Measurements from ENCODE around the gene RBM26.

The RBM26 gene

DNA sequence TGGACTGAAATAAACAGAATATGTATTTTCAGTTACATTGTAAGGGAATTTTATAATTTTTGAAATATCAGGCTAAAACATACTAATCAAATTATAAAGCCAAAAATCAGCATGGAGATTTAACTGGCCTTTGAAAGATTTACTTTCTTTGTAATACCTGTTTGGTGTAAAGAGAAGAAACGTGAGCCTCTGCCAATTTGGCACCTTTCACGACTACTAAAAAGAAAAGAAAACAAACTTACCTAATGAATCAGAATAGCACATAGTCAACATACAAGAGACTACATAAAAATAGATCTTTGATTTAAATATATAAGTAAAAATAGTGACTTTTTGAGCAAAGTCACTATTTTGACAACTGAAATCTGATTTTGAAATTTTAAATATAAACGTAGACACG, 87.4 kb downstream of the RBM26 start:
- TF ChIP-seq CTCF (IDR thresholded peaks at IDR 0.05; ENCODE audit: low read length) = no peak
- no peak for TF ChIP-seq EZH2 (optimal IDR thresholded peaks at IDR 0.05; ENCODE audit: low read depth, low read length)
- no peak for TF ChIP-seq EZH2phosphoT487 (IDR thresholded peaks at IDR 0.05; ENCODE audit: low read length)
- no peak for DNase-seq
- no peaks in the 10 kb centered on the region; the same call in 1 of the 2 replicates for H3K36me3 ChIP-seq (replicated peaks; ENCODE audit: insufficient read depth, low read length)

DNA sequence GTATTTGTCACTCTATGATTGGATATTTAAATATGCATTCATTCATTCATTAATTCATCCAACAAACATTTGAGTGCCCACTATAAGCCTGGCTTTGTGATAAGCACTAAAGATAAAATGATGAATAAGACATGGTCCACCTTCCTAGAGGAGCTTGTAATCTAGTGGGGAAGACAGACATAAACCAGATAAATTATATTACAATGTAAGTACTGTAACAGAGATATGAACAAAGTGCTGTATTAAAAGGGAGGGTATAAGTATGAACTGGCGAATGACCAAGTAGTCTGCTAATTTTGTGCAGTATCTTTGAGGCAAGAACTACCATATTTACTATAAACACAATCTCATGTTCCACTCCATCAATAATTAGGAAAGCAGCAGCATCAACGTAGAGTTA, 88.2 kb downstream of the RBM26 start:
- Histone ChIP-seq H3K9me2 (replicated peaks; ENCODE audit: insufficient read depth, low read length) (no peaks in the 10 kb centered on the region), H3K27ac (ENCODE audit: low read length) (no peak overlapping the region), H3K9ac (ENCODE audit: low read length) (no peak overlapping the region), H3K9me3 (replicated peaks; ENCODE audit: insufficient read depth, low read length) (no peaks in the 10 kb centered on the region), H3K36me3 (replicated peaks; ENCODE audit: insufficient read depth, low read length) (no peaks in the 10 kb centered on the region; the same call in 1 of the 2 replicates), H3K79me2 (ENCODE audit: low read length) (no peaks in the 10 kb centered on the region), H3K4me2 (ENCODE audit: low read depth, low read length) (no peak overlapping the region), H3K27me3 (replicated peaks; ENCODE audit: insufficient read depth, low read length) (no peaks in the 10 kb centered on the region), H3K4me3 (ENCODE audit: low read length) (no peak overlapping the region), H4K20me1 (ENCODE audit: insufficient read depth, low read length) (no peaks in the 10 kb centered on the region), H3F3A (ENCODE audit: insufficient read depth, low read length) (no peaks in the 10 kb centered on the region), H3K4me1 (ENCODE audit: low read length) (no peaks in the 10 kb centered on the region), H2AFZ (ENCODE audit: low read length) (no peak overlapping the region)
- TF ChIP-seq EZH2 (optimal IDR thresholded peaks at IDR 0.05; ENCODE audit: low read depth, low read length) = no peak
- TF ChIP-seq CTCF (IDR thresholded peaks at IDR 0.05; ENCODE audit: low read length) = no peak
- no peak for TF ChIP-seq EZH2phosphoT487 (IDR thresholded peaks at IDR 0.05; ENCODE audit: low read length)
- no peak for DNase-seq

More for the DNA sequence above, 87.4 kb downstream of the RBM26 start:
- Histone ChIP-seq H3K9ac (ENCODE audit: low read length) (no peak overlapping the region), H3K27ac (ENCODE audit: low read length) (no peak overlapping the region), H3K9me3 (replicated peaks; ENCODE audit: insufficient read depth, low read length) (no peaks in the 10 kb centered on the region), H3K4me1 (ENCODE audit: low read length) (no peaks in the 10 kb centered on the region), H3F3A (ENCODE audit: insufficient read depth, low read length) (no peaks in the 10 kb centered on the region), H3K27me3 (replicated peaks; ENCODE audit: insufficient read depth, low read length) (no peaks in the 10 kb centered on the region), H2AFZ (ENCODE audit: low read length) (no peak overlapping the region), H4K20me1 (ENCODE audit: insufficient read depth, low read length) (no peaks in the 10 kb centered on the region), H3K4me2 (ENCODE audit: low read depth, low read length) (no peak overlapping the region), H3K79me2 (ENCODE audit: low read length) (no peaks in the 10 kb centered on the region), H3K9me2 (replicated peaks; ENCODE audit: insufficient read depth, low read length) (no peaks in the 10 kb centered on the region), H3K4me3 (ENCODE audit: low read length) (no peak overlapping the region)

DNA sequence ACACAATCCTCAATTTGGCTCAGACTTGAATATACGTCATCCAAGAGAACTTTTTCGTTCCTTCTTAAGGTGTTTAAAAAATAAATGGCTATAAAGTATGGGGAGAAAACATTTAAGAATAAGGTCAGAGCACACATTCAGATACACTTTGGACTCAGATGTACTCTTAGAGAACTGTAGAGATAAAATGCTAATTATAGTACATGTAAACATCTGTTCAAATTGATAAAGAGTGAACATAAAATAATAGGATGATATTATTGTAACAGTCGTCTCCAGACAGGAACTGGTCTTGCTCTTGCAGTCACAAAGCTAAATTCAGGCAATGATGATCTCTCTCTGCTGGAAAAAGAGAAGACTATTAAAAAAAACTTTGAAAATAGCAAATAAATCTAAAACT, 91.4 kb downstream of the RBM26 start:
- Histone ChIP-seq H3K4me3 (ENCODE audit: low read length) (no peak overlapping the region), H3K9me3 (replicated peaks; ENCODE audit: insufficient read depth, low read length) (no peaks in the 10 kb centered on the region), H3K79me2 (ENCODE audit: low read length) (no peaks in the 10 kb centered on the region), H3K9ac (ENCODE audit: low read length) (no peak overlapping the region), H3K27ac (ENCODE audit: low read length) (no peak overlapping the region), H3K36me3 (replicated peaks; ENCODE audit: insufficient read depth, low read length) (no peaks in the 10 kb centered on the region; the same call in 1 of the 2 replicates), H3K27me3 (replicated peaks; ENCODE audit: insufficient read depth, low read length) (no peaks in the 10 kb centered on the region), H3K4me1 (ENCODE audit: low read length) (no peaks in the 10 kb centered on the region), H3F3A (ENCODE audit: insufficient read depth, low read length) (no peaks in the 10 kb centered on the region), H4K20me1 (ENCODE audit: insufficient read depth, low read length) (no peaks in the 10 kb centered on the region), H3K9me2 (replicated peaks; ENCODE audit: insufficient read depth, low read length) (no peaks in the 10 kb centered on the region), H2AFZ (ENCODE audit: low read length) (no peak overlapping the region), H3K4me2 (ENCODE audit: low read depth, low read length) (no peak overlapping the region)
- no peak for TF ChIP-seq CTCF (IDR thresholded peaks at IDR 0.05; ENCODE audit: low read length)
- no peak for TF ChIP-seq EZH2phosphoT487 (IDR thresholded peaks at IDR 0.05; ENCODE audit: low read length)
- no peak for TF ChIP-seq EZH2 (optimal IDR thresholded peaks at IDR 0.05; ENCODE audit: low read depth, low read length)
- DNase-seq = no peak
